ENCODE measurements around the gene DPYD.

The DPYD gene

GRCh38 chr1:97685360-97685759 is 235.5 kb downstream of the DPYD start:
- no peak for DNase-seq

- DNase-seq, result no peak
Measured at GRCh38 chr1:97680894-97681293, 239.9 kb downstream of the DPYD start.

- DNase-seq, result no peak
Measured at GRCh38 chr1:97680470-97680869, 240.4 kb downstream of the DPYD start.

- DNase-seq, result no peak
Measured at GRCh38 chr1:97677702-97678101, 243.1 kb downstream of the DPYD start.

- no peak for DNase-seq
Measured at GRCh38 chr1:97674517-97674916, 246.3 kb downstream of the DPYD start.

- no peak for DNase-seq
Measured at GRCh38 chr1:97668945-97669344, 251.9 kb downstream of the DPYD start.

- DNase-seq, result no peak
Measured at GRCh38 chr1:97660431-97661105, 260.3 kb downstream of the DPYD start.

- no peak for DNase-seq
Measured at GRCh38 chr1:97654876-97655585, 265.8 kb downstream of the DPYD start.

GRCh38 chr1:97651250-97651649 is 269.6 kb downstream of the DPYD start:
- DNase-seq, result no peak

GRCh38 chr1:97649591-97649990 is 271.2 kb downstream of the DPYD start:
- DNase-seq, result no peak

- no peak for DNase-seq
Measured at GRCh38 chr1:97647776-97648175, 273.1 kb downstream of the DPYD start.

GRCh38 chr1:97646071-97646470 is 274.8 kb downstream of the DPYD start:
- DNase-seq, result no peak

- no peak for DNase-seq
Measured at GRCh38 chr1:97640677-97641076, 280.2 kb downstream of the DPYD start.

GRCh38 chr1:97636941-97637340 is 283.9 kb downstream of the DPYD start:
- DNase-seq, result no peak

- DNase-seq, result no peak
Measured at GRCh38 chr1:97634758-97635157, 286.1 kb downstream of the DPYD start.

- no peak for DNase-seq
Measured at GRCh38 chr1:97632776-97633175, 288.1 kb downstream of the DPYD start.

- DNase-seq, result no peak
Measured at GRCh38 chr1:97632075-97632474, 288.8 kb downstream of the DPYD start.

- no peak for DNase-seq
Measured at GRCh38 chr1:97630948-97631347, 289.9 kb downstream of the DPYD start.

- no peak for DNase-seq
Measured at GRCh38 chr1:97630281-97630680, 290.6 kb downstream of the DPYD start.

GRCh38 chr1:97623220-97623619 is 297.6 kb downstream of the DPYD start:
- no peak for DNase-seq

- no peak for DNase-seq
Measured at GRCh38 chr1:97621955-97622354, 298.9 kb downstream of the DPYD start.

- no peak for DNase-seq
Measured at GRCh38 chr1:97619706-97620105, 301.1 kb downstream of the DPYD start.

GRCh38 chr1:97610748-97611147 is 310.1 kb downstream of the DPYD start:
- DNase-seq, result no peak

GRCh38 chr1:97610102-97610501 is 310.7 kb downstream of the DPYD start:
- no peak for DNase-seq

- no peak for DNase-seq
Measured at GRCh38 chr1:97608272-97608671, 312.6 kb downstream of the DPYD start.

Data from activated gamma-delta T cell (primary cell).